ENCODE data around the gene POPDC2.

Gene POPDC2

DNA sequence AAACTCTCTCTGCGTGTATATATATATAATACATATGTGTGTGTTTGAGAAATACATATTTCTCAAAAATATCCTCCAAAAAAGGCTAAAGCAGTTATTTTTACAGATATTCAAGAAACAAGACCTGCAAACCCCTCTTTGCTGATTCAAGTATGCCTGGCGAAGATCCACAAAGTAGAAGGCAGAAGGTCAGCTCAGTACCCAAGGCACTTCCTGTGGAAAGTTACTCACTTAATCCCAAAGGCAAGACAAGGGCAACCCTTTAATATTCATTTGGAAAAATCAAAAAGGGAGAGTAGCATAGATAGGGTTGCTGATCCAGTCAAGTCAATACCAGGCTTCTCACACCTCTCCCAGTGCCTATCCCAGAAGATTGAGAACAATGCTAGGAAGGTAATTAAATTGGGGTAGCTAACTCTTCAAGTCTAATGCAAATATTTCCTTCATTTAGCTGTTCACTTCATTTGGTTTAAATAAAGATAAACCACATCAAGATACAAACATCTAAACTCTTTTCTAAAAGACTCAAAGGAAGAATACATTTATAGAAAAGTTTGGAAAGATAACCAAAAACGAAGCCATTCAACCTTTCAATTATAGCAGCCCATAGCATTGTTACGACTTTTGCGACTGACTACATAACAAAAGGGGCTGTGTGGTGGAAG lies 9.6 kb upstream of the POPDC2 start:
- DNase-seq, result no peak

DNA sequence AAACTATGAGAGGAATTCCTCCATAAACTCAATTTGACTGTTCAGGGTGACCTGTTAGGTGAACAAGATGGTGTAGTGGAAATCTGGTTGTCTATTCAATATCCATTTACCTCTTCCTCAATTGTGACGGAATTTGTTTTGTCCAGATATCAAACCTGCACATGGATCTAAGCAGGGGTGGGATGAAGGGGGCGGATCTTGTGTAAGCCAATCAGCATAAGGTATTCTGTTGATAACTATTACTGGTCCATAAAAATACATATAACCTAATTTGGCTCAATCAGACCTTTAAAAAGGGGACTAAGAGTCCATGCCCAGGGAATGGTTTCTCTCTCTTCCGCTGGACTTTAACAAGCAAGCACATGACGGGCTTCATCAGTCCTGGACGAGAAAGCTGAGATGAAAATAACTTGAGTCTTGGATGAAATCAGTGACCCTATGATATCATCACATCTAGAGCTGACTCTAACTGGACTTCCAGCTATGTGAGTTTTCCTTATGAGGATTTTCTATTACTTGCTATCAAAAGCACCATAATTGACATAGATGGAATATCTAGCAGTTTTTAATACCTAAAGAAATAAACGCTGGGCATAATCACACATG lies 5.7 kb upstream of the POPDC2 start:
- no peak for DNase-seq

DNA sequence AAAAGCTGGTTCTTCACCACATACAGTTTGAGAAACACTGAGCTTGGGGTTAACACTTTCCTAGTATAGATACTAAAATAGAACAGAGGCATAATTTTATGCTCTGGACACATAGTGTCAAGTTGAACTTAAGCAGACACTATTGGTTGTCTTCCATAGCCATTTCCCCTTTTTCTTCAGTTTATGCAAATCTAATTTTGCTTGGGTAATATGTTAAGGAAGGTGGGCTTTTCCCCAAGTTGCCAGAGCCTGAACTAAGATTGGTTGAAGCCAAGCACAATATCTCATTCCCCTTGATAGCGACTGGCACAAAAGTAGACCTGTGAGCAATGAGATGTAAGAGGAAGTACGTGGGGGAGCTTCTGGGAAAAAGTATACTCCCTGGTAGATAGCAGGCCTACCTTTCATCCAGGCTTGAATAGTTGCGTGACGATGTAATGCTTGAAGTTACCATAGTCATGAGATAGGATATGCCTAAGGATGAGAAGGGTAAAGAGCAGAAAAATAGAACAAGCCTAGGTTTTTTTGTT lies 4.5 kb upstream of the POPDC2 start:
- no peak for DNase-seq

DNA sequence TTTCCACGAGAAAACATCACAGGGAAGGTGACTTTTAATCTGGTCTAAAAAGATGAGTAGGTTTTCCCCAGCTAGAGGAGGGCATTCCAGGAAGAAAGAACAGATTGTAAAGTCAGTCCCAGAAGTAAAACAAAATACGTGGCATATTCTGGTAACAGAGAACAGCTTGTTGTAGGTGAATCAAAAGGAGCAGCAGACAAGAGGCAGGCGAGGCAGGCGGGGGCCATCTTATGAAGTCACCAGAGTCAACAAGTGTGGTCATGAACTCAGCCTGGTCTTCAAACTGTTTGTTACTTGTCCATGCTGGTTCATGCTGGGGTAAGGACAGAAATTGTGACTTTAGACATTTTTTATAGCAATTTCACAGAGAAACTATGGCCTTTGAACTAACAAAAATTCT lies 4.0 kb upstream of the POPDC2 start:
- no peak for DNase-seq

DNA sequence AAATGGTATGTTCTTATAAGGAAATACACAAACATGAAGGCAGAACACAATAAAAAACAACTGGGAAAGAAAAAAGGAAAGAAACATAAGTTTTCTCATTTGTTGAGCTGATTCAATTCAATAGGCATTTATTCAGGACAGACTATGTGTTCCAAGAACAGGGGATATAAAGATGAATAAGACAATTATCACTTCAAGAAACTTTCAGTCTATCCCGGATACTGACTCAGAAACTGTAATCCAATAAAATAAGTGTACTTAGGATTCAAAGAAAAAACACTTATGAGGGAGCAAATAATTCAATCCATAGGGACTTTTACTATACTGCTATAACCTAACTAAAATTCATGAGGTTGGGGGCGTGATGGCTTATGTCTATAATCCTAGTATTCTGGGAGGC lies 3.5 kb upstream of the POPDC2 start:
- no peak for DNase-seq

DNA sequence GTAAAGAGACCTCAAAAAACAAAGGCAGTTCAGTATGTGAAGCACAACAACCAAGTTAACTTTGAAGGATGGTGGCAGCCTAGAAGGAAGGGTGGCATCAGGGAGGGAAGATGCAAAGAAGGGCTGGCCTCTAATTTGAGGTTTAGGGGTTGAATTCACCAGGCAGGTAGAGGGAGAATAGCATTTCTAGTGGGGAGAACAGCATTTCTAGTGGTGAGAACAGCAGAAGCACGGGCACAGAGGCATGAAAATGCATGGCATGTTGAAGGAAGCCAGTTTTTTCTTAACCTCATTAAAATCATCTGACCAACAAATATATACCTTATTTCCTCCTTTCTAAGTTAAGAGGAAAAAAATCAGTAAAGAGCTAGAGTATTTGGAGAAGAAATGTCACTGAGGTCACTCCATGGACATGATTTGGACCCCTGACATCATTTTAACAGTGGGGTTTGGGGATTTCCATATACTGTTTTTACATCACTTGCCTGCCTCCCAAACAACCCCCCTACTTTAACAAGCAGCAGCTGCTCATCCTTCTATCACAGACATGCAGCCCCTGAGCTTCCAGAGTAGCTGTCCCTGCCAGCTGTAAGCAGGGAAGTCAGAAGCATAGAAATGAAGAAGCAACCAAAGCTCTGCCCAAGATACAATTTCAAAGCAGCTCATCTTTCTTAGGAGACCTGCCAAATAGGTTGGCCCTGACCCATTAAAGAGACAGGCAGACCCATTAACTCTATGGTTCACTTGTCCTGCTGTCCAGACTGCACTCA lies 2.4 kb upstream of the POPDC2 start:
- DNase-seq, result no peak

DNA sequence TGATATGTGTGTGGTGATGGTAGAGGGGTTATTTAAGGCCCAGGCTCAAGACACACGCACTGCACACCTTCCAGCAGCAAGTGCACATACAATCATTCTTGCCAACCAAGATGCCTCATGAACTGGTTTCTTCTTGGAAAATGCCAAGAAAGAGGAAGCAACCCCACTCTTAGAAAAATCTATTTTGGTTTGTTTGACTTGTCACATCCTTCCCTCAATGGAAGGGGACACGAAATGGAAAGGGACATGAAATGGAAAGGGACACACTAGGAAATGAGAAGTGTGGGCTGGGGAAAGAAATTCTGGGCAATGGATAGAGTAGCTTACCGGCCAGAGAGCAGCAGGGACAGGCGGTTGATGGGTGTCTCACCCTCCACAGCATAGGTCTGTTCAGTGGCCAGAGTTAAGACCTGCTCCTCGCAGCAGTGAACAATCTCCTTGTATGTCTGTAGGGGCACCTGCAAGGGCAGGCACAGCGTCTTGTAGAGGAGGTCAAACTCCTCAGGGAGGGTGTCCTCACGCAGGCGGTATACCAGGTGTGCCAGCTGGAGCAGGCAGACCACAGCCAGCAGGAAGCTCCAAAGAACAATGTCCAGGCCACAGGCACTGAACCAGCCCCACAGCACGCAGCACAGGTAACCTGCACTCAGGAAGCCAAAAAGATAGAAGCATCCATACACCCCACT lies 640 bp downstream of the POPDC2 start:
- no peak for DNase-seq

DNA sequence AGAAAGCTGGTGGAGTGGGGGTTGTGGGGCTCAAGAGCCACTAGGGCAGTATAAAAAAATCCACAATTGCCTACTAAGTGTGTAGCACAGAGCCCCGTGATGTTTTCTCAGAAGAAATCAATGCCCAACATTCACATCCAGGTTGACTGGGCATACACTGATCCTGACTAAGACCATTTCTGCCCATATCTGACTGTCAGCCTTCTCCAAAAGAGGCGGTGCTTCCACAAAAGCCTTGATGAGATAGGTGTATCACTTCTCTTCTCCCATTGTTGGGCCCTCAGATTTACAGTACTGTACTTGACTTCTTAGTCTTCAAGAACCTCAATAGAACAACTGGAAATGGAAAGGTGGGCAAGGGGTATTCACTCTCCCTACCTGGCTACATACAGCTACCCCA lies 1.4 kb downstream of the POPDC2 start:
- DNase-seq, result no peak

DNA sequence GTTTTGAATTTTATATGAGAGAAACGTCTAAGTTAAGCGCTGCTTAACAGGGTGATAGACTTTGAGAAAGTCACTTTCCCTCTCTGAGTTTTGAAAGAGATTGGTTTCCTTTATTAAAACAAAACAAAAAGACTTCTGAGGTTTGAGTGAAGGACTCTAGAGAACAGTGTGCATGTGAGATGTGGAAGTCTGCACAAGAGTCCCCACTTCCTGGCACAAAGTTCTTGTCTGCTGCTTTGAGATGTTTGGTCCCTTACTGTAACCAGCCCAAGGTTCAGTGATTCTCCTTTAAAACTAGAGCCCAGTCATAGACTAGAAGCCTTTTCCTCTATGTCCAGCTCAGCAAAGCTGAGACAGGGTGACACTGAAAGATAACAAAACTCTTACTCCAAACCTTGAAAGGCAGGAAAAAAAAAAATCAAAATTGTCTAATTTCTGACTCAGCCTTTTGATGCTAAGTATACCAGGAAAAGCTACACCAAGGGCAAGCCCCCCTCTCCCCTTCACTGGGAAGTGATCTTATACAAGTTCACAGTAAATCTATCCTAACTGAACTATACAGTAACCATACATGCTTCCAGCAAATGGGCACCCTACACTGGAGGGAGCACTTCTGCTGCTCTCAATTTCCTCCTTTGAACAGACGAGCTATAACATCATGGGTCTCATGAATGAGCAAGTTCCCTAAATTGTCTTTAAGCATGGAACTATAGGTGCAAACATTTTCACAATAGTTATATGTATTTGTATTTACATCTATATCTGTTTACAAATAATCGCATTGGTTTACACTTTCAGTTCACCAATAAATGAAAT lies 2.3 kb downstream of the POPDC2 start:
- no peak for DNase-seq

DNA sequence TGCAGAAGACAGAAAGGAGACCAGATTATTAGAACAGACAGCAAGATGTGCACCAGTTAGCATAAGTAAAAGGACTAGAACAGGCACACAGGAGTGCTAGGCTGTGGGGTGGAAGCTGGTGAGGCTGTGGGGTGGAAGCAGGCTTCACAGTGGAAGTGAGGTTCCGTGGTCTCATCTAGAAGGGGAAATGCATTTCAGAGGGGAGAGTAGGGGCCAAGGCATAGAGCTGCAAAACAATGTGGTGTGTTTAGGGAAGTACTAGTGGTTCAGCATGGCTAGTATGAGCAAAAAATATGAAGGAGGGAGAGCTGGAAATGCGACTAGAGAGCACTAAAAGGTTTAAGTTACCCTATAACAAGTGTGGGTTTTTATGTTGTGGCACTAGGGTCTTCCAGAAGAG lies 6.5 kb downstream of the POPDC2 start:
- DNase-seq, result no peak

DNA sequence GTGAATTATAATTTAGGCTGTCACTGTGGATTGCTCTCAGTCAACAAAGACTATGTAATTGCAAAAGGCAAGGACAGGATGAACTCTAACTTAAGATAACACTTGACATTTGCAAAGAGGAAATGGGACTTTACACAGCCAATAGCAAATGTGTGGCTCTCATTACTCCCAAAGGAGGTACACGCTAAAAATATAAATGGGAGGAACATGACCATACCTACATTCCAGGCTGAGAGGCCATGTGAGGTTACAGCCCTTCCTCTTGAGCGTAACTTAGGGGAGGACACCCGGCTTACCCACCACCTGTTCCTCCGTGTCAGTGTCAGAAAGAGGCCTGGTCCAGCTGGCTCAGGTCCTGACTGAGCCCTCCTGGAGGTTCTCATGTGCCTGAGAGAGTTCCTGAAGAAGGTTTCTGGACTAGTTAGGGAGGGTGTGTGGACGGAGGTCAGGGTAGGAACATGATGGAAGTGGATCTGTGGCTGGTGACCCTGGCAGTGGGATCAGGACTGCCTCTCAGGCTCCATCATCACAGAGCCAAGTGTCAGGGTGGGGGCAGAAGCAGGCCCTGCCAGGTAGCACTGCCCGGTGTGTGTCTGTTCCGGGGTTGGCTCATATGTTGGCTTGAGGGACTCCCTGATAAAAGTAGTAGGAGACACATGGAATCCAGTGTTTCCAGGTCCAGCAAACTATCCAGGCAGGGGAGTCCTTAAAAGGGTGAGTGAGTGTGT lies 7.9 kb downstream of the POPDC2 start:
- DNase-seq, result no peak

DNA sequence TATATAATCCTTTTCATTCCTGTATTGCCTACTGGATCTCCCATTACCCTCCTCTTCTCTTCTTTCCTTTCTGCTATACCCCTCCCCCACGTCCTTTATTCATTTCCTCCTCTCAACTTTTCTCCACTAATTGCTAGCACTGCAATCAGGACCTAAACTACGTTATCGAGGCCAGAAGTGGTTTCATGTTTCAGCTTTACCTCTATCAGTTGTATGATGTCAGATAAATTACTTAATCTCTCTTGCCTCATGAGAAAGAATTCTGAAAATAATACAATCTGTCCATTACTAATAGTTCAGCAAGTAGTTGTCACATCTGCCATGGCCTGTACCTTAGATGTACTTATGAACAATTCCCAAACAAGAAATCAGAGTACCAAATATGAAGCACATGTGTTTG lies 10.6 kb downstream of the POPDC2 start:
- DNase-seq, result no peak

DNA sequence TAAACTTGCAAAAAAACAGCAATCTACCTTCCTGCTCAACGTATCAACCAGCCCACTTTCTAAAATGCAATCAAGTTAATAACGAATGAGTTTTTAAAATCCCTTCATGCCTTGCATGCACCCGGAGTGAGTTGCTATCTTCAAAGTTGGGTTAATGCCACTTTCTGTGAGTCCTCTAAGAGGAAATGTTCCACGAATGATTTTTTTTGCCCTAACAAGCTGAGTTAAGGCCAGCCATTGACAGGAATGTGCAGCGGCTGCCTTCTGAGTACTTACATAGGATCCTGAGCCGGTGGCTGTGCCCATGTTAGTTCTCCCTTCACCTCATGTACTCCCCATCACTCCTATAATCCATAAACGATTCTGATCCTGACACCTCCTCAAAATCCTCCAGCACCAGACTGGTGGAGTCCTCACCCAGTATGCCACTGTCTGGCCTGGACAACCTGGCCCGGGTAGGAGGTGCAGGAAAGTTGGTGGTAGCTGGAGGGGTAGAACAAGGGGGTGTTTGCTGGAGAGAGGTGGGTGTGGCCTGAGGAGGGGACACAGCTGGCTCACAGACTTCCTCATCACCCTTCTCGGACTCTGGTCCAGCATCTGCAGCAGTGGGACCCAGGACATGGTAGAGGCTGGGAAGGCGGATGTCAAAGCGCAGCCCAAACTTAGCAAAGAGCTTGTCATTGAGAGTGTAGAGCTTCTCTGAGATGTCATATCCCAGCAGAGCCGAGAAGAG lies 12.4 kb downstream of the POPDC2 start:
- no peak for DNase-seq

DNA sequence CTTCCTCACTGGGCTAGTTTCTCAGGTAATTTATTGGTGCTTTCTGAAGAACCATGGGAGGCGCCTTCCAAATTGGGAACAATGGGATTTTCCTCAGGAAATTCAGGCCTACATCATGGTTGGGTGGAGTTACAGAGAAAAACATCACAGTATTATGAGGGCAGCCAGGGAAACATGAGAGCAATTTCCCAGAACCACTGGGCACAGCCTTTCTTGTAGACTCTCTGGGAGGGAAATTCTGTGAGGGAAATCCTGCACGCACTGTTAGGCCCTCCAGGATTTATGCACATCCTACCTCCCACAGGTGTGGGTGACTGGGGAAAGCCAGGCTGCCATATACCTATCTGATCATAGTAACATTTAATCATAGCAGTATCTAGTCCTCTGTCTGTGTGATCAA lies 13.2 kb downstream of the POPDC2 start:
- no peak for DNase-seq

DNA sequence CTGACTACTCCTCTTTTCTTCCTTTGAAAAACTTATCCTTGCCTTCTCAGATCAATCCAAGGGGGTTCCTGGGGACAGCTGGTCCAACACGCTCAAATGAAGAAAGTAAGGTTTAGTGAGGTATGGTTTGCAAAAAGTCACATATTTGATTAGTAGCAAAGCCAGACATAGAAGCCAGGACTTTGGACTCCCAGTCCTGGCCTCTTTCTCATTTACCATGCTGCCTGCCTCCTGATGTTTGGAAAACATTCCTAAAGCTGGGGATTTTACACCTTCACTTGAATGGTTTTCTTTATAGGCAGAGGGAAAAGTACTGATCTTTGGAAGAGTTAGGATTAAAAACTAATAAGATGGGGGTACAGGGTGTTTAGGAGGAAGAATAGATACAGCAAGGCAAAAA lies 14.6 kb downstream of the POPDC2 start:
- DNase-seq, result no peak

DNA sequence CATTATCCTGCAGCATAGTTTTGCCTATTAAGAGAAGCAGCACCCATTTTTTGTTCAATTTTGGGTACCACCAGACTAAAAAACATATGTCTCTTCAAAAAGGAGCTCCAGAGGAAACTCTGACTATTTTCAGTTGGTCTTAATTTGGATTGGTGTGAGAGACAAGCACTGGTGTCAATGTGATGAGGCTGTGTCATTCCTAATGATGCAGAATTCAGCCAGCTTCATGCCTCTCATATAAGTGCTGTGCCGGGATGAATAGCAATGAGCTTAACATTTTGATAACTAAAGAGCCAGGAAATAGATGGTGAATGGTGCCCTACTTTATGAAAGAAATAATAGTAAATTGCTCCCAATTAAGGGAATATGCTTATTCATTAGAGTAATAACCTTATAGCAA lies 15.9 kb downstream of the POPDC2 start:
- DNase-seq, result no peak

DNA sequence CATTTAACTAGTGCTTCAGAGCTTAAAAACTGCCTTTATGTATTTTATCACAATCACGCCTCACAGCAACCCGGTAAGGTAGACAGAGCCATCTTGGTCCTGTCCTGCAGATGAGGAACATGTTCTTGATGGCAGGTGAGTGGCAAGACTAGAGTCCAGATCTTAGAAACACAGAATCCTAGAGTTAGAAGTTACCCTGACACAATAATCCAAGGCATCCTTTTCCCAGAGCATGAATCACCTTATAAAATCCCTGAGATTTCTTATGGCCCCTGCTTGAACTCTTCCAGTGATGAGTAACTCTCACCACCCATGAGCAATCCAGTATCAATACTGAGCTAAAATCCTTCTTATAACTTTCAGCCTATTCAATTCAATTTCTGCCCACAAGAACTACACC lies 16.9 kb downstream of the POPDC2 start:
- no peak for DNase-seq

DNA sequence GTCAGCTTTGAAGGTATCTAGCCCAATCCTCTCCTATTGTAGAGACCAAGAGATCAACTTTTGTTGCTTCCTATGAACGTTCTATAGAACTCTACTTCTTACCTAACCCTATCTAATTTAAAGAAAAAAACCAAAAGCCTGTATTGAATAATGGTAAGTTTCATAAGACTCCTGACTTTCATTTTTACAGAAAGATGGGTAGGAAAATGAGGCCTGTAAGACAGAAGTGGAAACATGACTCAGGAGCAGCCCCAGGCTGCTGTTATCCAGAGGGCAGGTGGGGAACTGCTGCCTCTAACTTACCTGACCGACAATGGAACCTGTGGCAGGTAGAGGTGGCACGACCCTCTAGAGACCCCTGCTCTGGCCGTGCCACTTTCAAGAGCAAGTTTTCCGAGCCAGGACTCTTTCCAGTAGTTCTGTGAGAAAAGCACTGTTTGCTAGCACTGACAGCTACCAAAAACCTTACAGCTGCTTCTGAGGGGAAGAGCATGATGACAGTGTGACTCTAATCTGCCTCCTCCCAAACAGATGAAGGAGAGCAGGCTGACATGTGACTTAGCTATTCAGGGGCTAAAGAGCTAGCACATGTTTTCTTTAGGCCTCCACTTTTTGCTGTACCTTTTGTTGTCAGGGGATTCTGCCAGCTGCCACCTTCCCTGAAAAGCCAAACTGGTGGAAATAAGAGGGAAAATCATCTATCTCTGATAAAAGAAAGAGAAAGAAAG lies 17.5 kb downstream of the POPDC2 start:
- peak; percentile 53 for DNase-seq

DNA sequence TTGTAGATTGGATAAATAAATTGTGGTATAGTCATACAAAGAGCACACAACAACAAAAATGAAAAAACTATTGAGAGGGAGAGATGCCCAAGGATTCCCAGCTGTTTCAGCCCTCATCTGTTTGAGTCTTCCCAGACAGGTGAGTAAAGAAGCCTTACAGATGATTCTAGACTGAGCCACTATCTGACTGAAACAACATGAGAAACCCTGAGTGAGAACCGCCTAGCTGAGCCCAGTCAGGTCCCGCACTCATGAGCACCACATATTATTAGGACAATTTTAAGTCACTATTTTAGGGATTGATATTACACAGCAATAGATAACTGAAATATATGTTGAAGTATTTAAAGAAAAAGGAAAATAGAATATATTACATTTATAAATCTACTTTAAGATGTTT lies 19.0 kb downstream of the POPDC2 start:
- DNase-seq, result no peak

All from activated CD4-positive, alpha-beta T cell treated with anti-CD3 and anti-CD28 coated beads, Interleukin-10, Interleukin-2, amounts not matched to agents 100 ng/mL and 50 ng/mL, durations not matched to agents 16 hours and 8 hours (primary cell).